Measurements from ENCODE around the gene GREB1.

GREB1 gene

GRCh38 chr2:11533278-11534070 is at the start of gene GREB1:
Gene GREB1, plus strand, starts transcription at chr2:11534045. Its CDS starts 22,570 bp downstream, at chr2:11556615.
- no peak for DNase-seq

- no peak for DNase-seq
Observed at GRCh38 chr2:11488809-11489208, 45.0 kb upstream of the GREB1 start.

GRCh38 chr2:11490194-11490593 is 43.7 kb upstream of the GREB1 start:
- DNase-seq: no peak

- DNase-seq: no peak
Observed at GRCh38 chr2:11491348-11491933, 42.4 kb upstream of the GREB1 start.

- no peak for DNase-seq
Observed at GRCh38 chr2:11492244-11492643, 41.6 kb upstream of the GREB1 start.

GRCh38 chr2:11492720-11493119 is 41.1 kb upstream of the GREB1 start:
- no peak for DNase-seq

- DNase-seq: no peak
Observed at GRCh38 chr2:11493282-11493681, 40.6 kb upstream of the GREB1 start.

GRCh38 chr2:11494310-11494709 is 39.5 kb upstream of the GREB1 start:
- DNase-seq: no peak

- DNase-seq: no peak
Observed at GRCh38 chr2:11495844-11496681, 37.8 kb upstream of the GREB1 start.

GRCh38 chr2:11498543-11499034 is 35.3 kb upstream of the GREB1 start:
- no peak for DNase-seq

- no peak for DNase-seq
Observed at GRCh38 chr2:11499081-11499743, 34.6 kb upstream of the GREB1 start.

GRCh38 chr2:11500702-11501303 is 33.0 kb upstream of the GREB1 start:
- no peak for DNase-seq

- no peak for DNase-seq
Observed at GRCh38 chr2:11502740-11503292, 31.0 kb upstream of the GREB1 start.

GRCh38 chr2:11503354-11503927 is 30.4 kb upstream of the GREB1 start:
- DNase-seq: no peak

GRCh38 chr2:11505652-11506610 is 27.9 kb upstream of the GREB1 start:
- no peak for DNase-seq

- no peak for DNase-seq
Observed at GRCh38 chr2:11506611-11506969, 27.3 kb upstream of the GREB1 start.

- no peak for DNase-seq
Observed at GRCh38 chr2:11507517-11507916, 26.3 kb upstream of the GREB1 start.

- DNase-seq: no peak
Observed at GRCh38 chr2:11508279-11508678, 25.6 kb upstream of the GREB1 start.

GRCh38 chr2:11509657-11510360 is 24.0 kb upstream of the GREB1 start:
- no peak for DNase-seq

- DNase-seq: no peak
Observed at GRCh38 chr2:11512431-11512830, 21.4 kb upstream of the GREB1 start.

All from DMS 273 treated with DMSO at 0.1 percent for 48 hours (cell line).